ENCODE data around the gene ALOX5AP.

DNA sequence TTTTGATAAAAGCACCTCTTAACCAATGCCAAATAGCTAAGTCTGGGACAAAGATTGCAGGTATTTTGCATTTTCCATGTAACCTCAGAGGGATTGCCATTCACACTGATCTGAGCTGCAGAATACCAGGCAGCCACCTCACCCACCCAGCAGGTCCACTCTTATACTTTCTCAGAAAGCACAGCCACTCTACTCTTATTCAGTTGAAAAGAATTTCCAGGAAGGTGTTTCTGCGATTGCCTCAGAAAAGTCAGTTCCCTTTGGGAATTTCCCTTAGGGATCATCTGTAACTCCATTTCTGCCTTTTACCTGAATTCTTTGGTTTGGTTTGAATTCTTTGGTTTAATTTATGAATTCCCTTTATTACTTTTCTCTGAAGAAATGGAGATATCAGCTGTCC, 904 bp upstream of the ALOX5AP start:
- TF ChIP-seq, protein P1, sequence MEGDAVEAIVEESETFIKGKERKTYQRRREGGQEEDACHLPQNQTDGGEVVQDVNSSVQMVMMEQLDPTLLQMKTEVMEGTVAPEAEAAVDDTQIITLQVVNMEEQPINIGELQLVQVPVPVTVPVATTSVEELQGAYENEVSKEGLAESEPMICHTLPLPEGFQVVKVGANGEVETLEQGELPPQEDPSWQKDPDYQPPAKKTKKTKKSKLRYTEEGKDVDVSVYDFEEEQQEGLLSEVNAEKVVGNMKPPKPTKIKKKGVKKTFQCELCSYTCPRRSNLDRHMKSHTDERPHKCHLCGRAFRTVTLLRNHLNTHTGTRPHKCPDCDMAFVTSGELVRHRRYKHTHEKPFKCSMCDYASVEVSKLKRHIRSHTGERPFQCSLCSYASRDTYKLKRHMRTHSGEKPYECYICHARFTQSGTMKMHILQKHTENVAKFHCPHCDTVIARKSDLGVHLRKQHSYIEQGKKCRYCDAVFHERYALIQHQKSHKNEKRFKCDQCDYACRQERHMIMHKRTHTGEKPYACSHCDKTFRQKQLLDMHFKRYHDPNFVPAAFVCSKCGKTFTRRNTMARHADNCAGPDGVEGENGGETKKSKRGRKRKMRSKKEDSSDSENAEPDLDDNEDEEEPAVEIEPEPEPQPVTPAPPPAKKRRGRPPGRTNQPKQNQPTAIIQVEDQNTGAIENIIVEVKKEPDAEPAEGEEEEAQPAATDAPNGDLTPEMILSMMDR (IDR thresholded peaks at IDR 0.05) = no peak
- TF ChIP-seq BHLHE40 (IDR thresholded peaks at IDR 0.05; ENCODE audit: low read depth, low read length) (no peak), JUN (IDR thresholded peaks at IDR 0.05) (no peak), RFX5 (IDR thresholded peaks at IDR 0.05) (no peak), FOSL2 (IDR thresholded peaks at IDR 0.05) (no peak), FOSL2 (CRISPR knock-in tag; IDR thresholded peaks at IDR 0.05) (no peak), ESRRA (IDR thresholded peaks at IDR 0.05; ENCODE audit: borderline replicate concordance, low read length) (no peak), MYC (IDR thresholded peaks at IDR 0.05; ENCODE audit: borderline replicate concordance, low read length) (no peak), EP300 (IDR thresholded peaks at IDR 0.05) (no peak), CBX8 (IDR thresholded peaks at IDR 0.05) (no peak), EHMT2 (IDR thresholded peaks at IDR 0.05; ENCODE audit: low read depth) (no peak)
- TF ChIP-seq, protein P2, sequence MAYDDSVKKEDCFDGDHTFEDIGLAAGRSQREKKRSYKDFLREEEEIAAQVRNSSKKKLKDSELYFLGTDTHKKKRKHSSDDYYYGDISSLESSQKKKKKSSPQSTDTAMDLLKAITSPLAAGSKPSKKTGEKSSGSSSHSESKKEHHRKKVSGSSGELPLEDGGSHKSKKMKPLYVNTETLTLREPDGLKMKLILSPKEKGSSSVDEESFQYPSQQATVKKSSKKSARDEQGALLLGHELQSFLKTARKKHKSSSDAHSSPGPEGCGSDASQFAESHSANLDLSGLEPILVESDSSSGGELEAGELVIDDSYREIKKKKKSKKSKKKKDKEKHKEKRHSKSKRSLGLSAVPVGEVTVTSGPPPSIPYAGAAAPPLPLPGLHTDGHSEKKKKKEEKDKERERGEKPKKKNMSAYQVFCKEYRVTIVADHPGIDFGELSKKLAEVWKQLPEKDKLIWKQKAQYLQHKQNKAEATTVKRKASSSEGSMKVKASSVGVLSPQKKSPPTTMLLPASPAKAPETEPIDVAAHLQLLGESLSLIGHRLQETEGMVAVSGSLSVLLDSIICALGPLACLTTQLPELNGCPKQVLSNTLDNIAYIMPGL (CRISPR knock-in tag; IDR thresholded peaks at IDR 0.05; ENCODE audit: borderline replicate concordance) = no peak
- TF ChIP-seq, protein P3, sequence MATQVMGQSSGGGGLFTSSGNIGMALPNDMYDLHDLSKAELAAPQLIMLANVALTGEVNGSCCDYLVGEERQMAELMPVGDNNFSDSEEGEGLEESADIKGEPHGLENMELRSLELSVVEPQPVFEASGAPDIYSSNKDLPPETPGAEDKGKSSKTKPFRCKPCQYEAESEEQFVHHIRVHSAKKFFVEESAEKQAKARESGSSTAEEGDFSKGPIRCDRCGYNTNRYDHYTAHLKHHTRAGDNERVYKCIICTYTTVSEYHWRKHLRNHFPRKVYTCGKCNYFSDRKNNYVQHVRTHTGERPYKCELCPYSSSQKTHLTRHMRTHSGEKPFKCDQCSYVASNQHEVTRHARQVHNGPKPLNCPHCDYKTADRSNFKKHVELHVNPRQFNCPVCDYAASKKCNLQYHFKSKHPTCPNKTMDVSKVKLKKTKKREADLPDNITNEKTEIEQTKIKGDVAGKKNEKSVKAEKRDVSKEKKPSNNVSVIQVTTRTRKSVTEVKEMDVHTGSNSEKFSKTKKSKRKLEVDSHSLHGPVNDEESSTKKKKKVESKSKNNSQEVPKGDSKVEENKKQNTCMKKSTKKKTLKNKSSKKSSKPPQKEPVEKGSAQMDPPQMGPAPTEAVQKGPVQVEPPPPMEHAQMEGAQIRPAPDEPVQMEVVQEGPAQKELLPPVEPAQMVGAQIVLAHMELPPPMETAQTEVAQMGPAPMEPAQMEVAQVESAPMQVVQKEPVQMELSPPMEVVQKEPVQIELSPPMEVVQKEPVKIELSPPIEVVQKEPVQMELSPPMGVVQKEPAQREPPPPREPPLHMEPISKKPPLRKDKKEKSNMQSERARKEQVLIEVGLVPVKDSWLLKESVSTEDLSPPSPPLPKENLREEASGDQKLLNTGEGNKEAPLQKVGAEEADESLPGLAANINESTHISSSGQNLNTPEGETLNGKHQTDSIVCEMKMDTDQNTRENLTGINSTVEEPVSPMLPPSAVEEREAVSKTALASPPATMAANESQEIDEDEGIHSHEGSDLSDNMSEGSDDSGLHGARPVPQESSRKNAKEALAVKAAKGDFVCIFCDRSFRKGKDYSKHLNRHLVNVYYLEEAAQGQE (IDR thresholded peaks at IDR 0.05) = no peak

All from A549 (cell line).